ENCODE data around the gene RBBP6. TPM values are rescaled to one million over a fixed set of nuclear protein-coding genes. Genes with fewer than 3 reads are reported as not detected.

RBBP6 gene
- total and polyA plus RNA-seq, 5 experiments from 2014 or later = 15.7 to 115 (median 20.5) TPM

Other genes with a start within 250 kb of the RBBP6 start
- 10 to 100 TPM; 84.1 to 85.2 TPM for gene TNRC6A, start 190.1 kb downstream of the RBBP6 start, total RNA-seq
- 10 to 100 TPM in 2 of 3 donors, 1 to 10 TPM in 1; 9.4 to 12.9 (median 10.9) TPM for gene TNRC6A, start 190.1 kb downstream of the RBBP6 start, polyA plus RNA-seq

All from naive thymus-derived CD8-positive, alpha-beta T cell (primary cell).